GM20431 (cell line): ENCODE data around the gene F2.
"Not testable (repeated sequence)": the region's sequence is repeated elsewhere in the genome, so short reads cannot be mapped to it uniquely, and the experiment has no call there.

Source experiments
- in situ Hi-C: fragments of 300-500 bp; cut with MseI, MboI; formaldehyde crosslinking; loops from one replicate; pipeline ENCODE4 v1.15.0; 2020; ENCODE audit warnings: low sequenced_read_pairs; ENCODE audit not compliant: unreplicated experiment

F2 gene

GRCh38 chr11:46719048-46719542, at the start of gene F2:
Gene F2 (plus strand): TSS chr11:46719213. CDS start chr11:46719236, 23 bp downstream.
- in situ Hi-C loops = no loop called here

GRCh38 chr11:46669711-46670139, 49.3 kb upstream of the F2 start:
- in situ Hi-C loops = no loop called here

- in situ Hi-C loops = not testable (repeated sequence)
Measured at GRCh38 chr11:46670521-46670920, 48.5 kb upstream of the F2 start.

DNA sequence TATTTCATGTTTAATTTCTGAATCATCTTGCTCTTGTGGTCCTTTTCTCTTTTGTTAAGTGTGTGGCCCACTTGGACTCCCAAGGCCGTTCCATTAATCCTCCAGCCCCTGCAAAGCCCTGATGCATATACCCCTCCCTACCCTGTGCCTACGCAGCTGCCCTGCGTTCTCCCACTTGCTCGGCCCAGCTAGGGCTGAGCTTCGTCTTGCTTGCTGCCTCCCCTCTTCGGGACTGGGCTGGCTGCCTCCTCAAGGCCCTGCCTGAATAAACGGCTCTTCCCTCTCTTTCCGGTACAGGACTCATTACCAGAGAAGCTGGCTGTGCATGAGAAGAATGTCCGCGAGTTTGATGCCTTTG, 47.1 kb upstream of the F2 start:
- in situ Hi-C loops = no loop called here

- in situ Hi-C loops = no loop called here
Measured at GRCh38 chr11:46672381-46672839, 46.6 kb upstream of the F2 start.

DNA sequence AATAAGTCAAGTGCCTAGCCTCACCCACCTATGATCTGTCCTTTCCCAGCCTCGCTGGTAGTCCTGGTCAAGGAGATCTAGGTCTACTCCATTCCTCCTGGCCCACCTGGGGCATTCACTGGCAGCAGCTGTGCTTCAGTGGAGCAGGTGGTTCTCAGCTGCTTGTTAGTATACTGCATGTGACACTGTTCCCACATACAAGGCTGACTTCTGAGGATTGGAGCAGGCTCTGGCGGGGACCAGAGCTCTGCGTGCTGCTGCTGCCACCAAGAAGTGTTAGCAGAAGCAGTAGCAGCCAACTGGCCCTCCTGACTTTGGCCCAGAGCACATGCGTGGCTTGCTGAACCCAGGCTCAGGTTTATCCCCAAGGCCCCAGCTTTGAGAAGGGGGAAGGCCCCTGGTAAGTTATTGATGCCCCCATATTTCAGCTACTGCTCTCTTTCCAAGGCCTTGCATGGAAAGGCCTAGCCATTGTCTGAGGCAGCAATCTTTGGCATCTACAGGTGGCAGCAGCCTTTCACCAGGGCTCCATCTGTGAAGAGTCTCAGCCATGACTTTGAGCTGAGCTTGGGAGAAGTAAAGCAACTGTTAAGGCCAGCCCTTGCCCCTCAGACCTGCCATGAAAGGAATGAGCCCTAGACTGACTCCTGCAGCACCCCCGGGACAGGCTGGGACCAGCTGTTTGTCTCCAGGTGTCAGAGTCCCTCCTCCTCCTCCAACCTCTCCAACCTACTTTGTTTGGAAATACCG, 45.1 kb upstream of the F2 start:
- in situ Hi-C loops = no loop called here

- in situ Hi-C loops = no loop called here
Measured at GRCh38 chr11:46674463-46675287, 44.3 kb upstream of the F2 start.

DNA sequence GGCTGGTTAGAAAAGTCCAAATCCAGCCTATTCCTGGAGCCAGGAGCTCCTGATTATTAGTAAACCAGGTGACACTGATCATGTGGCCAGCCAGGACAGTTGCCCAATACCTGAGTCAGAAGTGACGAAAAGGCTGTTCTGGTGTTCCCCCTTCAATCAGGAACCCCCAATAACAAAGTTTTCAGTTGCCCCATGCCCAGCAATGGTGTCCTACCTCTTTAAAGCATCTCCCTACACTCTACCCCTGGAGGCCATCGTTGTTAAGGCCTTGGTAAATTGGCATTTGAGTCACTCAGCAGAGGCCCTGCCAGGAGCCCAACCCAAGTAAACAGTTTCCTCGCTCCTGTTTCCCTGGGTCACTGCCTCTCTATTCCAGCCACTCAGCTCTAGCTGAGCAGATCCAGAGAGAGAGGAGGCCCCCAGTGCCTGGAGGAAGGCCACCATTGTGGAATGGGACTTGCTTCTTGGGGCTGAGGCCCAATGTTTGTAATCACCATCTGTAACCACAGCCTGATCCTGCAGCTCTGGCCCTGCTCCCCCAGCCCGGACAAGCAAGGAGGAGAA, 43.6 kb upstream of the F2 start:
- in situ Hi-C loops = no loop called here

DNA sequence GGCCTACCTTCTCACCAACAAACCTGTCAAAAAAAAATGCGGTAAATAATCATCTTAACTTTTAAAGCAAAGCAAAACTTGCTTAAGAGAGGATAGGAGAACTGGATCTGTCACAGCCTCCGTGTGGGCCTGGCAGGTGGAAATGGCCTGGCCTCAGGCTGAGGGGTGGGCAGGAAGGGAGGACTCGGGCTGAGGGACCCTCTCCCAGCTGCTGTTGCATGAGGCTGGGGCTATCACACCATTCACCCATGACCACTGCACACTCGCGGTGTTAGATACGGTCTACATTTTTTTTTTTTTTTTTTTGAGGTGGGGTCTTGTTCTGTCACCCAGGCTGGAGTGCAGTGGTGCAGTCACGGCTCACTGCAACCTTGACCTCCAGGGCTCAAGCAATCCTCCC, 43.1 kb upstream of the F2 start:
- in situ Hi-C loops = no loop called here

DNA sequence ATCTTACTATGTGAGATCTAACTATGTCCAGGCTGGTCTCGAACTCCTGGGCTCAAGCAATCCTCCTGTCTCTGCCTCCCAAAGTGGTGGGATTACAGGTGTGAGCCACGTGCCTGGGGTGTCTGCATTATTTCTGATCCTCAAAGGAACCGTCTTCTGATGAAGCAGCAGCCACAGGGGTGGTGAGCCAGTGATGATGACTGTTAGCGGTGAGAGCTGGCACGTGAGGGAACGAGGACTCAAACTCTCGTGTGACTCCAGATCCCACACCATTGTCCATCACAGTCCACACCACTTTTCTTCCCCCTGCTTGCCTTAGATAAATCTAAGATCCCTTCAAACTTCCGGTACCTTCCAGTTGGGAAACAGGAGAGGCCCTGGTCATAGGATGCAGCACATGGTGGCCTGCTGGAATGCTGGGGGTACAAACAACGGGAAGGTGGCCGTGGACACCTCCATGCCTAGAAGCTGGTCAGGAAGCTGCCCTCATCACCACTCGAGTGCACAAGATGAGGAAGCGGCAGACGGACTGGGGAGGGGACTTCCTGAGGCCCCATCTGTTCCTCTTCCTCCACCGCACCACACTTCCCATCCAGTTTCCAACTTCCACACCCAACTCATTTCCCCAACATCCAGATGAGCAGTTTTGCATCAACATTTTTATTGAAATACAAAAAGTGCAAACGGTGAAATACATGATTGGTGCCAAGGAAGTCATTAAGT, 42.4 kb upstream of the F2 start:
- in situ Hi-C loops = no loop called here

GRCh38 chr11:46677169-46677568, 41.8 kb upstream of the F2 start:
- in situ Hi-C loops = no loop called here

DNA sequence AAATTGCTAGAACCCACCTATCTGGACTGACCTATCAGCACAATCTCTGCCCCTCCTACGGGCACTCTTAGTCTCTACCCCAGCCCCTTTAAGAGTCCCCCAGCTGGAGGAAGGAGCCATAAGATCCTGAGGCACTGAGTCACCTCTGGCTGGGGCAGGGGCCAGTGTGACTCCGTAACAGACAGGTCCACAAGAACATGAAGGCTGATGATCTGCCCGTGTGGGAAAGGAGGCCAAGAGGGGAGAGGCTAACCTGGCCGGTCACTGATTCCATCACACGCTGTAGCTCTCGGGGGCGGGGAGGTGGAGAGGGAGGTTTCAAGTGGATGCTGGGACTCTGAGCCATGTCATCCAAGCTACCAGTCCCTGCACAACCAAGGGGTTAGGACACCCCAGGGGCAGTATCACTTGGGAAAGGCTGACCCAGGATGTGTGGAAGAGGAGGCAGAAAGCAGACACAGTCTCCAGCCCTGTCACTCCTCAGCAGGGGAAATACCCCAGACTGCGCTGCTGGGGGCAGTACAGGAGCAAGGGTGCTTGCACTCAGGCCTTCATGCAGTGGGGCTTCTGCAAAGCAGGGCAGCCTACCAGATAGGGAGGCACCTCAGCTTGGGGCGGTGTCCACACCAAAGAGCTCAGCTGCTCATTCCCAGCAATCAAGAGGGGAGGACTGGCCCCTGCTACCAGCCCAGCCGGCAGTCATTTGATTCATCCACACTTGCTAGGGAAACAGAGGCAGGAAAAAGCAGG, 40.8 kb upstream of the F2 start:
- in situ Hi-C loops = no loop called here

DNA sequence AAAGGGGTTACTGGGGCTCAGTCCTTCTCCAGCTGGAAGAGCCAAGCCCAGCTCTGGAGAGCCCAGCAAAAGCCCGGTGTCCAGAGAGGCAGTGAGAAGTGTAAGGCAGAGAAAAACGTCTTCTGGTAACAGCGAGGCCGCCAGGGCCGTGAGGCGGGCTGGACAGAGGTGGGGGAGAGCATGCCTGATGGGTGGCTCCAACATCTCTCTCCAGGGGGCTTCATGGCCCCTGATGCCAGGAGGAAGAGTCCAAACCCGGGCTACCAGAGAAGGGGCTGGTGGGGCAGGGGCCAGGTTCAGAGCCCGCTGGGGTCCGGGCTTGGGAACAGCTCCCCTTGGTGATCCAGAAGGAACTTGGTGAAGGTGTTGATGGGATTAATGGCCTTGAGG, 40.3 kb upstream of the F2 start:
- in situ Hi-C loops = no loop called here

- in situ Hi-C loops = no loop called here
Measured at GRCh38 chr11:46679241-46680163, 39.5 kb upstream of the F2 start.

GRCh38 chr11:46680164-46680760, 38.8 kb upstream of the F2 start:
- in situ Hi-C loops = no loop called here

GRCh38 chr11:46680815-46681214, 38.2 kb upstream of the F2 start:
- in situ Hi-C loops = no loop called here

- in situ Hi-C loops = no loop called here
Measured at GRCh38 chr11:46681814-46682213, 37.2 kb upstream of the F2 start.
